Heart left ventricle (tissue), 13 donors: ENCODE measurements around the gene PTPRCAP.

Source experiments
- CTCF ChIP-seq, 12 donors: fragments of 200-600 bp; sonication (generic) in 4 of 12; IDR thresholded peaks; one replicate each; pipeline versions ENCODE4 v1.5.0 to v1.8.0; 2018 to 2022; ENCODE audit warnings: antibody characterized with exemption in 12 of 12, mild to moderate bottlenecking in 5 of 12
- POLR2A ChIP-seq, 2 donors: fragments of 450-650 bp; IDR thresholded peaks; one replicate each; pipeline ENCODE4 v1.6.1; 2017; ENCODE audit warnings: antibody characterized with exemption in 2 of 2, mild to moderate bottlenecking in 2 of 2, moderate library complexity in 2 of 2
- donor health status: ischemic (EF 13 %, LVEDD 7.1; RV severe dilation, severe dysfunction).
- donor health status: DM: no; HTN: yes; CAD: no.
- donor health status: DM: no; HTN: no; CAD: no.
- donor health status: ischemic (EF 25% LVEDD 6.9; RV normal size, moderate dysfunction).
- donor health status: ischemic (EF 25% LVEDD 5.7; RV mildly dilated, moderate dysfunction).
- donor health status: ischemic (EF 35%, LVEDD 5.7; RV mildly dilated, moderate dysfunction).
- donor health status: nonischemic (EF 11% LVEDD 7.7; RV severe dilation, severe dysfunction).
- donor health status: DM: yes; HTN: yes; CAD: no.
- donor health status: PGD.
- donor health status: ischemic (EF 29% LVEDD 5.4; RV normal size, mild dysfunction).
- donor health status: nonischemic (EF 23%, LVEDD 6.1; RV moderate dilation, normal function).

GRCh38 chr11:67450796-67451657 is 13.5 kb upstream of the PTPRCAP start:
- TF ChIP-seq CTCF (IDR thresholded peaks at IDR 0.05) (no peak), POLR2A (IDR thresholded peaks at IDR 0.05) (no peak)
